Activated naive CD4-positive, alpha-beta T cell treated with anti-CD3 and anti-CD28 coated beads, Interleukin-2, amount 50 U/mL, for 72 hours (primary cell): ENCODE results near the gene ST6GALNAC3. TPM values are rescaled to one million over a fixed set of nuclear protein-coding genes. Genes with fewer than 3 reads are reported as not detected.

Experiments
- ATAC-seq, 2 donors: fragments of 150-1000 bp; cut with Tn5 transposase; 2 replicates each; pipeline ENCODE4 v1.10.0; 2021; ENCODE audit warnings: mild to moderate bottlenecking in 2 of 2, moderate library complexity in 2 of 2
- DNase-seq, 2 donors: peaks; one replicate each; pipeline ENCODE4 v3.0.0; 2021 to 2022; ENCODE audit warnings: low spot score in 2 of 2
- H3K27ac Mint-ChIP-seq, 2 donors: one replicate each; pipeline ENCODE4 v1.8.0; 2022; ENCODE audit warnings: mild to moderate bottlenecking in 2 of 2, mixed read lengths in 2 of 2
- H3K36me3 Mint-ChIP-seq, 2 donors: one replicate each; pipeline ENCODE4 v1.8.0; 2022; ENCODE audit warnings: mixed read lengths in 2 of 2
- H3K9me3 Mint-ChIP-seq, 2 donors: one replicate each; pipeline ENCODE4 v1.8.0; 2022; ENCODE audit warnings: mixed read lengths in 2 of 2
- total RNA-seq, 2 donors: library from RNA; stranded (reverse); gene quantifications; one replicate each; pipeline ENCODE4 v1.2.3, GENCODE V29; 2022

The ST6GALNAC3 gene
- total RNA-seq, 2 donors from 2014 or later = 1.4 to 3.8 TPM

DNA sequence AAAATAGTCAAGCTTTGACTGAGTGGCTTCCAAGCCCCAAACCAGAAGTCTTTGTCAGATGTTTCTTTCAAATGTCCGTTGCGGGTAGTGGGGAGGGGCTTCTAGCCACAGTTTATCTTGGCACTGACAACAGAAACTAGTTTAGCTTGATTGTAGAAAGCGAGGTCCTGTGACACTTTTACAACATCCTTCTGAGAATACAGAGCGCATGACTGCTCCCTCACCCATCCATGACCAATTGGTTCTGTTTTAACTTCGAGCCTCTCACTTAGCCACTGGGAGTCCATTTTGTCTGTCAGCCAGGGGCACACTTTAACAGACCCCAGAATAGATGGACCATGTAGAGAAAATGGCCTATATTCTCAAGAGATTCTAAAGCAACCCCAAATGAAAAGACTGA, 593.5 kb downstream of the ST6GALNAC3 start:
- DNase-seq = no peak
- H3K9me3 Mint-ChIP-seq = peaks cover 4 to 10% of the 10 kb centered on the region in 2 donors
- ATAC-seq = no peak
- H3K36me3 Mint-ChIP-seq = no peaks in the 10 kb centered on the region
- H3K27ac Mint-ChIP-seq = no peak overlapping the region

DNA sequence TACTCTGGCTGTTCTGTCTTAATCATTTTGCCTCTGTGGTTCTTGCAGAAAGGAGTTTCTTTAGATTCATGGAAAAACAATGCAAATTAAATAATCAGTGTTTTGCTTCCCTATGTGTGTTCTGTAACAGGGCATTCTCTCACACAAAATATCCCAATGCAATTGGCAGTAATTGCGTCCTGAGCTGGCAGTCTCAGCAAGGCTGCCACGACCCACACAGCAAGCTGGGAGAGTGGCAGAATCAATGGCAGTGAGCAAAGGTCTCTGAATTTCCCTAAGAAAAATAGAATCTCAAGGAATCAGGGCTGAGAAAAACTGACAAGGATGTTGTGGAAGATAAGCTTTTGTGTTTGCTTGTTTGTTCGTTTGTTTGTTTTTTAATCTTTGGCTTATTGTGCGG, 594.6 kb downstream of the ST6GALNAC3 start:
- Mint-ChIP-seq H3K9me3 (peaks cover 3 to 9% of the 10 kb centered on the region in 2 donors), H3K36me3 (no peaks in the 10 kb centered on the region), H3K27ac (no peak overlapping the region)
- DNase-seq (no peak), ATAC-seq (no peak)

DNA sequence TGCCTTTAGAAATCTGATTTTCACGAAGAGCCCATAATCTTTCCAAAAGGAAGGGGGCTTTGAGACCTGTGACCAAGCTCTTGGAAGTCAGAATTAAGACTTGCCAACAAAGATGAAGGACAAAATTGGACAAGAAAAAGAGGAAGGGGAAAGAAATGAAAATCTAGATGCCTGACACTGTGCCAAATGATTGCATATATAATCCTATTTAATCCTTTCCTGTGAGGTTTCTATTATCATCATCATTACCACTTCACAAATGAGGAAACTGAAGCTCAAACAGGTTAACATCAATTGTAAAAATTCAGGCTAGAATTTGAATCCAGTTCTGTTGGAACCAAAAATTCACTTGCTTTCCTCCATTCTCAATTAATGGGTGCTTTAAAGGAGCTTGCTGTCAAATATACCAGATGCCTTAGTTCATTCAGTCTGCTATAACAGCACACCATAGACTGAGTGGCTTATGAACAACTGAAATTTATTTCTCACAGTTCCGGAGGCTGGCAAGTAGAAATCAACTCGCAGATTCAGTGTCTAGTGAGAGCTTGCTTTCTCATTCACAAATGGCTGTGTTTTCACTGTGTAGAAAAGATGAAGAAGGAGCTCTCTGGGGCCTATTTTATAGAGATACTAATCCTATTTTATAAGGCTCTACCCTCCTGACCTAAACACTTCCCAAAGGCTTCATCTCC, 595.2 kb downstream of the ST6GALNAC3 start:
- peaks cover 0 to 6% of the 10 kb centered on the region in 2 donors for H3K9me3 Mint-ChIP-seq
- DNase-seq (no peak), ATAC-seq (no peak)
- no peaks in the 10 kb centered on the region for H3K36me3 Mint-ChIP-seq
- H3K27ac Mint-ChIP-seq = no peak overlapping the region

DNA sequence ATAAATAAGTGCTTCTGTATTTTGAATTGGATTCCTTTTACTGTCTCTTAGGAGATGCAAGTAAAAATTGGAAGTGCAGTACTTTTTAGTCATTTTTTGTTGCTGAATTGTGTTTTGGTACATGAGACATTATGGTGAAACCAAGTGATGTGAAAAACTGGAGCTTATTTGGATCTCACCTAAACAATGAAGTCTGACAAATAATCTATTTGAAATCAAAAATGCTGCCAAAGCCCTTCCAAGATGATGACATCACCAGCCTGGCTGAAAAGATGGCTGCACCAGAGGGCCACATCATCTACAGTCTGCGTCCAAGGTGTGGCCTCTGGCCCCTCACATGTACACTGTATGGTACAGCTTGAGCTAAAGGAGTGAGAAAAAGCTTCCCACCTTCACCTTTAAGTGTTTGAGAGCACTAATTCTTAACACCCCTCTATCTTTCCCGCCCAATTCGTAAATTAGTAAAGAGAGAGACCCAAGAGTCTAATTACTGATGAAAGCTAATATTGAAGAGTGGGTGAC, 600.2 kb downstream of the ST6GALNAC3 start:
- ATAC-seq (no peak), DNase-seq (no peak)
- no peaks in the 10 kb centered on the region for H3K36me3 Mint-ChIP-seq
- no peak overlapping the region for H3K27ac Mint-ChIP-seq
- H3K9me3 Mint-ChIP-seq = peaks cover 0 to 6% of the 10 kb centered on the region in 2 donors

DNA sequence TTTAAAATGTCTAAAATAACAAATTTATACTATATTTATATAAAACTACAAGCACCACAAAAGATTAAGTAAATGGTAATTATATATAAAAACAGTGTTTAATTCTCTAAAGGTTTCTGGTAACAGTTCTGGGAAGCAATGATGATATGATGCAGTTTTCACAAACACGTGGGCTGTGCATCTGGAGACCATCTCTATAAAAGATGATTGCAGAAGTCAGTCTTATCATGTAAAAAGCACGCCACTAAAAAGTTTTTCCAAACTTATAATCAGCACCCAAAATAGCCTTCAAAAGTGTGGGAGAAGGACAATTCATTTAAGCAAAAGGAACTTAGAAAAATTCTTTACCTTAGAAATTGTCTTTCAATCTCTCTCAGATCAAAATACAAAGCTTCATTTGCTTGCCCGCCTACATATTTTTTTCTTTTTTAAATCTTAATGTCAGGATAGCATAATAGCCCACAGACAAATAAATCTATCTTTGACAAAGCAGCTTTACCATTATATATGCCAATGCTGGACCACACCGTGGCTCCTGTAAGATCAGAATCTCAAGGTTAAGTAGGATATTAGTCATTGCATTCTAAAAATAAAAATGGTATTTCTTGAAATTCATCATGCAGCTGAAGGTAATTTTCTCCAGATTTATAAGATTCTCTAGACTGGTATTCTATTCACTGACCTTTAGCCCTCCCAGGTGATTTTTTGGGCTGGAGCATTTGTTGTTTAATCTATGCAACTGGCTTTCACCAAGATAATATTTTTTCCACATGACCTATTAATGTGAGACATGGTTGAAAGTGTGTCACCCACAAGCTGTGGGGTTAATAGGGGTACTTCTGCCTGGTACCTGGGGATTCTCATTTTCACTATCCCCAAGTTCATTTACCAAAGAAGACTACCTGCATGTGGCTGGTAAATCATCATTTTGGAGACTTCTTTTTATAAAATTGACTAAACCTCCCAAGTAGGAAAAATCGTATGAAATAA, 603.2 kb downstream of the ST6GALNAC3 start:
- DNase-seq = no peak
- no peaks in the 10 kb centered on the region for H3K9me3 Mint-ChIP-seq
- no peaks in the 10 kb centered on the region for H3K36me3 Mint-ChIP-seq
- ATAC-seq = no peak
- no peak overlapping the region for H3K27ac Mint-ChIP-seq

DNA sequence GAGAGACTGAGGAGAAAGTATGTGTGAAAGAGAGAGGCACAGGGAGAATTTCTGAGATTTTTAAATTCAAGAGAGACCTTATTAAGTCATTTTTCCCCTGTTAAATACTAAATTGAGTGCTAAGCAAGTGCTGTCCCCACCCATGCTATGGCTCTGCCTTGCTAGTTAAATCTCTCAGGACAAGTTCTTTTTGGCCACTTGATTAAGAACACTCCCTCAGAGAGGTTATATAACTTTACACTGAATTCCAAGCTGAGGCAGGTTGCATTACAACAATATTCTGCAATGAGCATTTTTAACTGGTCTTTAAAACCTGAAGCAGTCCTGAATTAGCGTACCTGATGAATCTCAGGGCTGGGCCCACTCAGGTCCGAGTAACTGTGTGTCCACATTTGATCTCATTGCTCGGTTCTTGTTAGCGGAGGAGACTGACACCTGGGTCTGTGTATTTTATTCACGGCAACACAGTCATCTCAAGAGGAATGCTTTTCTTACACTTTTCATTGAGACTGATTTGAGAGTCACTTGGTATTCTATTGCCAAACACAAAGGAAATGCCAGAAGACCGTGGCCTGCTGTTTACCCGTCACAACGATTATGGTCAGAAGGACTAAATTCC, 605.1 kb downstream of the ST6GALNAC3 start:
- Mint-ChIP-seq H3K9me3 (no peaks in the 10 kb centered on the region), H3K36me3 (no peaks in the 10 kb centered on the region), H3K27ac (no peak overlapping the region)
- DNase-seq = no peak
- ATAC-seq = no peak

DNA sequence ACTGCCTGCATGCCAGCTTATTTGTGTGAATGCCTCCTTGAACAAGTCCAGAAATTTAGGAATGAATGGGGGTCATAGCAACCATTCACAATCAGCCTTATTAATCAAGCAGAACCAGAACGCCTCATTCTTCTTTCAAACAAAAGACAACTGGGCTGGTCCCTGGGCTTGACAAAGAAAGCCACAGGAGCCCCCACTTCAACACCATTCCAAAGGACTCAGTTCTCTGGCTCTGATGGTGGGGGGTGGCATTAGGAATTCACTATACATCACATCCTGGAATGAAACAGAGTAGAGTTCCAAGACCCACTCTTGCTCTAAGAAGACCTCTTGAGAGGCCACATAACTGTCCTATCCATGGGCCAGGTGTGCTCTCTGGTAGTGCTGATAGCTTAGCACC, 606.1 kb downstream of the ST6GALNAC3 start:
- H3K9me3 Mint-ChIP-seq = no peaks in the 10 kb centered on the region
- H3K36me3 Mint-ChIP-seq = no peaks in the 10 kb centered on the region
- H3K27ac Mint-ChIP-seq = no peak overlapping the region
- no peak for DNase-seq
- no peak for ATAC-seq

DNA sequence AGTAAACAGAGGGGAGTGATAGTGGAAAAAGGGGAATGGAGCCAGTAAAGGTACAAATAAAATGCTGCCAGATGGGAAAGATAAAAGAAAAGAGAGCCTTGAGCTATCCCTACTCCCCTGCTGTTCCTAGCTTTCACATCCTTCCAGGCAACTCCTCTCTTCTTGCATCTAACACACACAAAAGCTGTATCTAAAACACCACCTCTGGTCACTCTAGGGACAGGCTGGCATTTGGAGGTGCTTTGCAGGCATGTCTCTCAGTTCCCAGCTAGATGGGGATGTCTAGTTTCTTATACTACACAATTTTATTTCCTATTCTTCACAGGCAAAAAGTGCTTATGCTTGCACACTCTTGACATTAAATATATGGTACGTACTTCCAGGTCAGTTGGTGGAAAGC, 607.6 kb downstream of the ST6GALNAC3 start:
- Mint-ChIP-seq H3K27ac (no peak overlapping the region), H3K36me3 (no peaks in the 10 kb centered on the region), H3K9me3 (no peaks in the 10 kb centered on the region)
- DNase-seq = no peak
- ATAC-seq = no peak

Other genes starting within 250 kb of the ST6GALNAC3 start
- gene ASB17, start 142.3 kb upstream of the ST6GALNAC3 start, total RNA-seq = not detected